HepG2 (cell line): Measurements from ENCODE around the gene ACOT8. TPM values are rescaled to one million over a fixed set of nuclear protein-coding genes. Genes with fewer than 3 reads are reported as not detected.

Experiments used
- FLYWCH1 ChIP-seq: sonication (generic); formaldehyde crosslinking; IDR thresholded peaks from 2 replicates; pipeline ENCODE4 v1.8.1; 2023; ENCODE audit warnings: mild to moderate bottlenecking, missing genetic modification reagents
- FOXA1 ChIP-seq, 2 experiments: fragments of 450-650 bp in 1 of 2; sonication (generic) in 1 of 2; formaldehyde crosslinking in 1 of 2; IDR thresholded peaks; 2 replicates each; pipeline versions ENCODE4 v1.4.0 to v1.6.1; 2016 to 2020; ENCODE audit warnings: missing genetic modification reagents in 1 of 2
- HES4 ChIP-seq: sonication (generic); formaldehyde crosslinking; IDR thresholded peaks from 2 replicates; pipeline ENCODE4 v1.9.0; 2021; ENCODE audit warnings: mild to moderate bottlenecking, missing genetic modification reagents, borderline replicate concordance
- KLF9 ChIP-seq: IDR thresholded peaks from 2 replicates; pipeline ENCODE4 v1.6.1; 2016; ENCODE audit warnings: low read depth
- MAF1 ChIP-seq: sonication (generic); formaldehyde crosslinking; IDR thresholded peaks from 2 replicates; pipeline ENCODE4 v1.5.0; 2020; ENCODE audit warnings: missing genetic modification reagents, borderline replicate concordance
- NFATC3 ChIP-seq: sonication (generic); formaldehyde crosslinking; IDR thresholded peaks from 2 replicates; pipeline ENCODE4 v1.5.1; 2020; ENCODE audit warnings: mild to moderate bottlenecking, missing genetic modification reagents
- NR2C2 ChIP-seq: sonication (generic); formaldehyde crosslinking; IDR thresholded peaks from 2 replicates; pipeline ENCODE4 v1.4.0; 2020; ENCODE audit warnings: missing genetic modification reagents, mild to moderate bottlenecking, moderate library complexity, borderline replicate concordance
- STAT6 ChIP-seq: sonication (generic); formaldehyde crosslinking; IDR thresholded peaks from 2 replicates; pipeline ENCODE4 v1.4.0; 2020; ENCODE audit warnings: missing genetic modification reagents, mild to moderate bottlenecking, borderline replicate concordance
- ZMYM2 ChIP-seq: sonication (generic); formaldehyde crosslinking; IDR thresholded peaks from 2 replicates; pipeline ENCODE4 v1.8.0; 2022; ENCODE audit warnings: mild to moderate bottlenecking, missing genetic modification reagents
- ZNF530 ChIP-seq: sonication (generic); formaldehyde crosslinking; IDR thresholded peaks from 2 replicates; pipeline ENCODE4 v1.5.0; 2020; ENCODE audit warnings: low read depth, mild to moderate bottlenecking, missing genetic modification reagents
- ZNF768 ChIP-seq: sonication (generic); formaldehyde crosslinking; IDR thresholded peaks from 2 replicates; pipeline ENCODE4 v1.4.0; 2020; ENCODE audit warnings: missing genetic modification reagents
- polyA plus RNA-seq, 8 experiments: library from polyadenylated mRNA; depleted of rRNA in 3 of 8; stranded (reverse) in 7 of 8; unstranded in 1 of 8; fragments of >200 nt; fragmentation: Illumina TruSeq in 4 of 8; extraction: Trizol in 4 of 8; gene quantifications; 2 replicates each; pipeline versions ENCODE4 v1.2.1 to v1.2.3, GENCODE V29; 2011 to 2016; ENCODE audit warnings: low read depth in 4 of 8, missing spikeins in 1 of 8, mixed read lengths in 1 of 8; ENCODE audit not compliant: insufficient read depth in 1 of 8
- total RNA-seq, 5 experiments: library from RNA; depleted of rRNA; stranded (reverse); fragments of >200 nt; fragmentation: Illumina TruSeq; extraction: Trizol; gene quantifications; 2 replicates each; pipeline ENCODE4 v1.2.3, GENCODE V29; 2016; ENCODE audit warnings: low read depth in 1 of 5
- TF ChIP-seq, protein P1 (sequence below): sonication (generic); formaldehyde crosslinking; IDR thresholded peaks from 2 replicates; pipeline ENCODE4 v1.9.0; 2021; ENCODE audit warnings: mild to moderate bottlenecking, missing genetic modification reagents

The ACOT8 gene
- total and polyA plus RNA-seq, 2 of the 13 experiments (the other 11 are each of a cell fraction or from before 2014, with no cell fraction given): 31.4 to 45.5 TPM

GRCh38 chr20:45861221-45862075 lies 4.3 kb upstream of the ACOT8 start (continued):
- TF ChIP-seq, protein P1, sequence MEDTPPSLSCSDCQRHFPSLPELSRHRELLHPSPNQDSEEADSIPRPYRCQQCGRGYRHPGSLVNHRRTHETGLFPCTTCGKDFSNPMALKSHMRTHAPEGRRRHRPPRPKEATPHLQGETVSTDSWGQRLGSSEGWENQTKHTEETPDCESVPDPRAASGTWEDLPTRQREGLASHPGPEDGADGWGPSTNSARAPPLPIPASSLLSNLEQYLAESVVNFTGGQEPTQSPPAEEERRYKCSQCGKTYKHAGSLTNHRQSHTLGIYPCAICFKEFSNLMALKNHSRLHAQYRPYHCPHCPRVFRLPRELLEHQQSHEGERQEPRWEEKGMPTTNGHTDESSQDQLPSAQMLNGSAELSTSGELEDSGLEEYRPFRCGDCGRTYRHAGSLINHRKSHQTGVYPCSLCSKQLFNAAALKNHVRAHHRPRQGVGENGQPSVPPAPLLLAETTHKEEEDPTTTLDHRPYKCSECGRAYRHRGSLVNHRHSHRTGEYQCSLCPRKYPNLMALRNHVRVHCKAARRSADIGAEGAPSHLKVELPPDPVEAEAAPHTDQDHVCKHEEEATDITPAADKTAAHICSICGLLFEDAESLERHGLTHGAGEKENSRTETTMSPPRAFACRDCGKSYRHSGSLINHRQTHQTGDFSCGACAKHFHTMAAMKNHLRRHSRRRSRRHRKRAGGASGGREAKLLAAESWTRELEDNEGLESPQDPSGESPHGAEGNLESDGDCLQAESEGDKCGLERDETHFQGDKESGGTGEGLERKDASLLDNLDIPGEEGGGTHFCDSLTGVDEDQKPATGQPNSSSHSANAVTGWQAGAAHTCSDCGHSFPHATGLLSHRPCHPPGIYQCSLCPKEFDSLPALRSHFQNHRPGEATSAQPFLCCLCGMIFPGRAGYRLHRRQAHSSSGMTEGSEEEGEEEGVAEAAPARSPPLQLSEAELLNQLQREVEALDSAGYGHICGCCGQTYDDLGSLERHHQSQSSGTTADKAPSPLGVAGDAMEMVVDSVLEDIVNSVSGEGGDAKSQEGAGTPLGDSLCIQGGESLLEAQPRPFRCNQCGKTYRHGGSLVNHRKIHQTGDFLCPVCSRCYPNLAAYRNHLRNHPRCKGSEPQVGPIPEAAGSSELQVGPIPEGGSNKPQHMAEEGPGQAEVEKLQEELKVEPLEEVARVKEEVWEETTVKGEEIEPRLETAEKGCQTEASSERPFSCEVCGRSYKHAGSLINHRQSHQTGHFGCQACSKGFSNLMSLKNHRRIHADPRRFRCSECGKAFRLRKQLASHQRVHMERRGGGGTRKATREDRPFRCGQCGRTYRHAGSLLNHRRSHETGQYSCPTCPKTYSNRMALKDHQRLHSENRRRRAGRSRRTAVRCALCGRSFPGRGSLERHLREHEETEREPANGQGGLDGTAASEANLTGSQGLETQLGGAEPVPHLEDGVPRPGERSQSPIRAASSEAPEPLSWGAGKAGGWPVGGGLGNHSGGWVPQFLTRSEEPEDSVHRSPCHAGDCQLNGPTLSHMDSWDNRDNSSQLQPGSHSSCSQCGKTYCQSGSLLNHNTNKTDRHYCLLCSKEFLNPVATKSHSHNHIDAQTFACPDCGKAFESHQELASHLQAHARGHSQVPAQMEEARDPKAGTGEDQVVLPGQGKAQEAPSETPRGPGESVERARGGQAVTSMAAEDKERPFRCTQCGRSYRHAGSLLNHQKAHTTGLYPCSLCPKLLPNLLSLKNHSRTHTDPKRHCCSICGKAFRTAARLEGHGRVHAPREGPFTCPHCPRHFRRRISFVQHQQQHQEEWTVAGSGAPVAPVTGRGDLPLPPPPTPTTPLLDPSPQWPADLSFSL: no peak
- TF ChIP-seq MAF1 (no peak), HES4 (CRISPR knock-in tag) (no peak), FLYWCH1 (CRISPR knock-in tag) (no peak), ZMYM2 (CRISPR knock-in tag) (peak; percentile 69; the same call in 1 of the 2 replicates), FOXA1 (IDR thresholded peaks at IDR 0.05) (no peak), FOXA1 (CRISPR knock-in tag; IDR thresholded peaks at IDR 0.05) (no peak; the same call in 1 of the 2 replicates), ZNF768 (CRISPR knock-in tag) (no peak), STAT6 (CRISPR knock-in tag) (no peak), ZNF530 (CRISPR knock-in tag) (no peak), NFATC3 (CRISPR knock-in tag) (no peak), KLF9 (CRISPR knock-in tag) (no peak), NR2C2 (CRISPR knock-in tag) (no peak)
